ENCODE results near the gene TBC1D8.

GRCh38 chr2:101123795-101124471 is 27.2 kb downstream of the TBC1D8 start:
- TF ChIP-seq POLR2A (IDR thresholded peaks at IDR 0.05; ENCODE audit: low read depth, low read length) (no peak), TAF1 (IDR thresholded peaks at IDR 0.05; ENCODE audit: borderline replicate concordance, low read depth, low read length) (no peak), POLR2AphosphoS5 (IDR thresholded peaks at IDR 0.05; ENCODE audit: low read depth, low read length) (no peak)
